NT2/D1 (cell line): ENCODE measurements around the gene NR1I2.

Experiments used
- SUZ12 ChIP-seq: IDR thresholded peaks from 2 replicates; pipeline ENCODE4 v1.6.1; 2011; ENCODE audit not compliant: insufficient read length, insufficient read depth; ENCODE audit errors: extremely low read depth
- YY1 ChIP-seq: IDR thresholded peaks from 2 replicates; pipeline ENCODE4 v1.6.1; 2011; ENCODE audit not compliant: insufficient read length, insufficient read depth
- ZNF274 ChIP-seq: IDR thresholded peaks from 2 replicates; pipeline ENCODE4 v1.6.1; 2011; ENCODE audit warnings: mild to moderate bottlenecking, low read depth, low read length

GRCh38 chr3:119778811-119779210 is 3.1 kb upstream of the NR1I2 start:
- TF ChIP-seq SUZ12 (no peak), ZNF274 (no peak), YY1 (no peak)
